ENCODE data around the gene CTSW. TPM values are rescaled to one million over a fixed set of nuclear protein-coding genes. Genes with fewer than 3 reads are reported as not detected.
"Not testable (repeated sequence)": the region's sequence is repeated elsewhere in the genome, so short reads cannot be mapped to it uniquely, and the experiment has no call there.

The CTSW gene
- total RNA-seq, 1 experiment from 2014 or later: not detected

GRCh38 chr11:65891219-65892136 is 11.8 kb downstream of the CTSW start:
- intact Hi-C loops (cut with micrococcal nuclease): loop anchor here (1.0 kb wide), 1 partner anchor 20 kb away; no protein-coding TSS in a partner anchor
- no peak for TF ChIP-seq CTCF (IDR thresholded peaks at IDR 0.05; ENCODE audit: unreplicated experiment)
- no peaks in the 10 kb centered on the region for H3K9me3 Mint-ChIP-seq (ENCODE audit: unreplicated experiment)
- peaks cover 41% of the 10 kb centered on the region for H3K4me1 Mint-ChIP-seq (ENCODE audit: insufficient read depth, unreplicated experiment)
- H3K27me3 Mint-ChIP-seq (ENCODE audit: insufficient read depth, unreplicated experiment): no peaks in the 10 kb centered on the region
- ChIA-PET CTCF (interaction anchor here (0.6 to 9.0 kb wide), 9 partner anchors 9 to 124 kb away, joined by 3 to 203 read pairs (median 5); partner anchors contain the start of gene FOSL1), POLR2A (interaction anchor here (0.6 to 9.9 kb wide), 31 partner anchors 8 to 877 kb away, joined by 3 to 222 read pairs (median 5); partner anchors contain the start of genes BANF1, C11orf68, CFL1 and EIF1AD)
- peak; percentile 41 for DNase-seq (ENCODE audit: unreplicated experiment)
- peak overlapping the region; percentile 90 for H3K27ac Mint-ChIP-seq (ENCODE audit: low read depth, unreplicated experiment)
- peaks cover 72% of the 10 kb centered on the region for H3K36me3 Mint-ChIP-seq (ENCODE audit: insufficient read depth, unreplicated experiment)
- H3K4me3 Mint-ChIP-seq (ENCODE audit: unreplicated experiment): peak overlapping the region; percentile 90
- TSS peak; percentile 68 for BruUV-seq (replicated peaks)

GRCh38 chr11:65892137-65892540 is 12.5 kb downstream of the CTSW start:
- ChIA-PET POLR2A (interaction anchor here (1.1 to 9.9 kb wide), 8 partner anchors 7 to 188 kb away, joined by 3 to 222 read pairs (median 31); partner anchors contain the start of genes C11orf68, CFL1, FOSL1 and MUS81), CTCF (interaction anchor here (0.6 to 5.2 kb wide), 5 partner anchors 8 to 125 kb away, joined by 3 to 27 read pairs (median 3); no protein-coding TSS in a partner anchor)
- Mint-ChIP-seq H3K4me3 (ENCODE audit: unreplicated experiment) (peak overlapping the region; percentile 90), H3K4me1 (ENCODE audit: insufficient read depth, unreplicated experiment) (peaks cover 47% of the 10 kb centered on the region), H3K27ac (ENCODE audit: low read depth, unreplicated experiment) (peak overlapping the region; percentile 71), H3K36me3 (ENCODE audit: insufficient read depth, unreplicated experiment) (peaks cover 72% of the 10 kb centered on the region)
- intact Hi-C loops (cut with micrococcal nuclease); DNase-seq (ENCODE audit: unreplicated experiment); H3K9me3 Mint-ChIP-seq (ENCODE audit: unreplicated experiment); H3K27me3 Mint-ChIP-seq (ENCODE audit: insufficient read depth, unreplicated experiment); BruUV-seq (replicated peaks): not testable (repeated sequence)

- Mint-ChIP-seq H3K4me1 (ENCODE audit: insufficient read depth, unreplicated experiment) (peaks cover 54% of the 10 kb centered on the region), H3K27me3 (ENCODE audit: insufficient read depth, unreplicated experiment) (no peaks in the 10 kb centered on the region), H3K36me3 (ENCODE audit: insufficient read depth, unreplicated experiment) (peaks cover 75% of the 10 kb centered on the region), H3K9me3 (ENCODE audit: unreplicated experiment) (no peaks in the 10 kb centered on the region), H3K27ac (ENCODE audit: low read depth, unreplicated experiment) (peak overlapping the region; percentile 71), H3K4me3 (ENCODE audit: unreplicated experiment) (peak overlapping the region; percentile 90)
- no peak for TF ChIP-seq CTCF (IDR thresholded peaks at IDR 0.05; ENCODE audit: unreplicated experiment)
- CTCF ChIA-PET: interaction anchor here (0.6 to 1.6 kb wide), 5 partner anchors 9 to 96 kb away, joined by 3 to 5 read pairs (median 4); no protein-coding TSS in a partner anchor
- POLR2A ChIA-PET: interaction anchor here (1.1 to 9.9 kb wide), 6 partner anchors 6 to 188 kb away, joined by 3 to 222 read pairs (median 56); partner anchors contain the start of genes CFL1, FOSL1 and MUS81
- DNase-seq (ENCODE audit: unreplicated experiment): no peak
- intact Hi-C loops (cut with micrococcal nuclease): no loop called here
- BruUV-seq (replicated peaks): no TSS peak
These were observed 13.2 kb downstream of the CTSW start for GRCh38 chr11:65892661-65893317.

- Mint-ChIP-seq H3K4me1 (ENCODE audit: insufficient read depth, unreplicated experiment) (peaks cover 48% of the 10 kb centered on the region), H3K27ac (ENCODE audit: low read depth, unreplicated experiment) (peak overlapping the region; percentile 23)
- POLR2A ChIA-PET: interaction anchor here (0.6 to 3.6 kb wide), 5 partner anchors 18 to 176 kb away, joined by 3 to 14 read pairs (median 3); no protein-coding TSS in a partner anchor
These were observed 14.5 kb downstream of the CTSW start for GRCh38 chr11:65894034-65894591.

More at GRCh38 chr11:65894034-65894591, 14.5 kb downstream of the CTSW start:
- Mint-ChIP-seq H3K27me3 (ENCODE audit: insufficient read depth, unreplicated experiment) (no peaks in the 10 kb centered on the region), H3K36me3 (ENCODE audit: insufficient read depth, unreplicated experiment) (peaks cover 69% of the 10 kb centered on the region), H3K9me3 (ENCODE audit: unreplicated experiment) (no peaks in the 10 kb centered on the region), H3K4me3 (ENCODE audit: unreplicated experiment) (no peak overlapping the region)
- intact Hi-C loops (cut with micrococcal nuclease): no loop called here
- no peak for DNase-seq (ENCODE audit: unreplicated experiment)
- CTCF ChIA-PET: interaction anchor here (0.6 to 1.6 kb wide), 5 partner anchors 9 to 243 kb away, joined by 3 to 6 read pairs (median 4); no protein-coding TSS in a partner anchor
- TF ChIP-seq CTCF (IDR thresholded peaks at IDR 0.05; ENCODE audit: unreplicated experiment): no peak
- no TSS peak for BruUV-seq (replicated peaks)

All from MCF 10A (cell line).